NCI-H1048 (cell line): Measurements from ENCODE around the gene COQ4.
"Not testable (repeated sequence)": the region's sequence is repeated elsewhere in the genome, so short reads cannot be mapped to it uniquely, and the experiment has no call there.

ENCODE experiments used
- DNase-seq: peaks from one replicate; lab custom pipeline; 2025; lab: John Stamatoyannopoulos, UW

Gene COQ4

DNA sequence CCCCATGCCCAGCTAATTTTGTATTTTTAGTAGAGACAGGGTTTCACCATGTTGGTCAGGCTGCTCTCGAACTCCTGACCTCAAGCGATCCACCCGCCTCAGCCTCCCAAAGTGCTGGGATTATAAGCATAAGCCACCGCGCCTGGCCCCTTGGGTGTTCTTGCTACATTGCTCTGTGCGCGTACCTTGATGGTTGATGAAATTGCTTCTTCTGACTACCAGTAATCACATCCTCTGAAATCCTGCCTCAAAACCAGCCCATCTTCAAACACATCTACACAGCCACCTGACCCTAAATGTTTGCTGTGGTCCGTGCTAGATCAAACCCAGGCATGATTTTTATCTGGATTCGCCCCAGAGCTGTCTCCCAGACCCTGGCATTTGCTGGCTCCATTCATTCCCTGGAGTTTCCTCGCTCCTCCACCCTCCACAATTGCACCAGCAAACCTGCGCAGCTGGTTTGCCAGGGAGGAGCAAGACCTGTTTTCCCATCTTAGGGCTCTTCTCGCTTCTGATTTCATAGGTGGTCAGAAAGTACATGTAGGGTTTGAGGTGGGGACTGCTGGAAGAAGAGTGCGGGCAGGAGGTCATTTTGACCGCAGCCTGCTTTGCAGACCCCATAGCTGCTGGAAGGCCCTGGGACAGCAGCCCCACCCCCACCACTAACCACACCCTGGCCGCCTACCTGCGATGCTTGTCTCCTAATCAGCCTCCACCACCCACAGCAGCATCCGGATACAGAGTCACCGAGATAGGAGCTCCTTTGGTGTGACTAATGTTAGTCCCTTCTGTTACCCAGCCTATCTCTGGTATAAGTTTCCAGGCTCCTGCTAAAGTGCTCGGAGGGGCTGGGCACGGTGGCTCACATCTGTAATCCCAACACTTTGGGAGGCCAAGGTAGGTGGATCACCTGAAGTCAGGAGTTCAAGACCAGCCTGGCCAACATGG, 23.8 kb upstream of the COQ4 start:
- no peak for DNase-seq

DNA sequence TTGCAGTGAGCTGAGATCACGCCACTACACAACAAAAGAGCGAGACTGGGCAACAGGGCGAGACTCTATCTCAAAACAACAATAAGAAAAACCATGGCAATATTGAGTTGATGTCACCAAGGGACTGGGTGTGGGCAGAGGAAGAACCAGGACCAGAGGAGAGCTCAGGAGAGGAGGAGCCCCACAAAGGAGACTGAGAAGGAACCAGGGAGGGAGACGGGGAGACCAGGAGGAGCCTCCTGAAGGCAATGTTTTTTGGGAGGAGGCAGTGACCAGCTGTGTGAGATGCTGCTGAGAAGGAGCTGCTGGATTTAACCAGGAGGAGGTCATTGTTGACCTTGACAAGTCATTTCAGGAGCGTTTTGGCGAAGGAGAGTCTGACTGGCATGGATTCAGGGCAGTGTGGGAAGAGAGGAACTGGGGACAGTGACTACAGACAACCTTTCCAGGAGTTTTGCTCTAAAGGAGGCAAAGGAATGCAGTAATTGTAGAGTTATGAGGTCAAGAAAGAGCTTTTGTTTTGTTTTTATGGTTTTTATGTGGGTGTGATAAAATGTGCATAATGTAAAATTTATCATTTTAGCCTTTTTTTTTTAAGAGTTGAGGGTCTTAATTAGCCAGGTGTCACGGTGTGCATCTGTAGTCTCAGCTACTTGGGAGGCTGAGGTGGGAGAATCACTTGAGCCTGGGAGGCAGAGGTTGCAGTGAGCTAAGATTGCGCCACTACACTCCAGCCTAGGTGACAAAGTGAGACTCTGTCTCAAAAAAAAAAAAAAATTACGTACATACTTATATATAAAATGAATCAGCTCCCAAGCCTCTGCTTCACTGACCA, 18.3 kb upstream of the COQ4 start:
- no peak for DNase-seq

DNA sequence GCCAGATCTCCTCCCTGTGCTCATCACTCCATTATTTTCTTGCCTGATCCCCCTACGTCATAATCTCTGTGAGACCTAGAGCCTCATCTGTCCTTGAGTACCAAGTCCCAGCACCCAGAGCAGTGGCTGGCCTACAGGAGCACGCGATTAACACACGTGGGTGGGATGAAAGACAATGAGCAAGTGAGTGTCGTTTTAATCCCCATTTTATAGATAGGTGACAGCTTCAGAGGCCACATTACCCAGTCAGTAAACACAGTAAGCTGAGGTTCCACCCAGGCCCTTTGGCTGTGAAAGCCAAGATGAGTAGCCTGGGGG, 17.7 kb upstream of the COQ4 start:
- no peak for DNase-seq

DNA sequence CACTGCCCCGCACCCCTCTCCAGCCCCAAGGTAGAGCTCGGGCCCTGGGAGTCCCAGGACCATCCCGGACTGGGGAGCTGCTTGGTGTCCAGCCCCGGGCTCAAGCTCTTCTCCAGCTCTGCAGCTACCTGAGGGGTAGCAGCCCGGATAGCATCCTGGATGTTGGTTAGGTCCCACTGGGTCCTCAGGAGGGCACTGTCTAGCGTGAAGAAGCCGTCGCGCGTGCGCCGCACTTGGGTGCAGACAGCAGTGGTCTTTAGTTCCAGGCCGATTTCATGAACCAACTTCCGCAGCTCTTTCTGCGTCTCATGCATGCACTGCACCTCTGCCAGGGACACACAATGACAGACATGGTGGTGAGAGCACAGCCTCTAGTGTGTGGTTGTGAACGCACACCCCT, 13.1 kb upstream of the COQ4 start:
- DNase-seq: no peak

DNA sequence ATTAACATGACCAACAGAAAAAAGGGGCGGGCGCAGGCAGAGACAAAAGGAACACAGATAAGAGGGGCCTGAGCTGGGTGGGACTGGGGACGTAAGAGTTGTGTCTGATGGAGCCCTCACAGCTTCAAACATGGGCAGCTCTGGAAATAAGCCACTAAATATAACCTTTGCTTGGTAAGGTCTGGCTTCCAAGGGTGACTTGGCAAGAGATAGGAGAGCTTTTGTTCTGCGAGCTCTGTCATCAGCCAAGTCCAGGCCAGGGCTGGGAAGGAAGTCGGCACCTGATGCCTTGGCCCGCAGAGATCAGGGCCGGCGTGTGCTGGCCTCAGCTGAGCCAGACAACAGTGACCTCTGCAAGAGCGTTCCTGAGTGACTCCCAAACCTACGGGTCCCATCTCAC, 12.2 kb upstream of the COQ4 start:
- DNase-seq: no peak

DNA sequence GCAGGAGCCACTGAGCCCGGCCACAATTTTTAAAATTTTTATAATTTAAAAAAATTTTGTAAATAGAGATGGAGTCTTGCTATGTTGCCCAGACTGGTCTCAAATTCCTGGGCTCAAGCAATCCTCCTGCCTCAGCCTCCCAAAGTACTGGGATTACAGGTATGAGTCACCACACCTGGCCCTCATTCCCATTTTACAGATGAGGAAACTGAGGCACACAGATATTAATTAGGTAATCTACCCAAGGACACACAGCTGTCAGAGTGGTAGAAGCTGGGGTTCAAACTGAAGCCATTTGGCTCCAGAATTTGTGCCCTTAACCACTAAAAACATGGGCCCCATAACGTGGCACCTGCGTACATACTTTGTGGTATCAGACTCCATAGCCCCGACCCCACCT, 7.9 kb upstream of the COQ4 start:
- no peak for DNase-seq

DNA sequence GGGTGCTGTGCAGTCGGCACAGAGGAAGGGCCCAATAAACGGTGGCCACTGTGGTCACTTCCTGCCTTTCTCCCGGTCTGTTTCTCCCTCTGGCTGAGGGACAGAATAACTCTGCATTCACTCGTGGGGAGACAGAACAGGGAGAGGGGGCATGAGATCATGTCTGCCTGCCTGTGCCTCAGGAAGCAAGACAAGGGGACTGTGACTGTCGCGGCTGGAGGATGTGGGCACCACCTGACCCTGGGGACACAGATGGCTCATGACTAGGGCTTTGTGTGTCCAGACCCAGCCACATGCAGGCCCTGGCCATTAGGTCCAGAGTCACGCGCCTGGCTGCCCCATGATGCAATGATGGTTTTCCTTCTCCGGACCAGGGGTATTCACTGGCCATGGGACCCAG, 6.2 kb upstream of the COQ4 start:
- no peak for DNase-seq

DNA sequence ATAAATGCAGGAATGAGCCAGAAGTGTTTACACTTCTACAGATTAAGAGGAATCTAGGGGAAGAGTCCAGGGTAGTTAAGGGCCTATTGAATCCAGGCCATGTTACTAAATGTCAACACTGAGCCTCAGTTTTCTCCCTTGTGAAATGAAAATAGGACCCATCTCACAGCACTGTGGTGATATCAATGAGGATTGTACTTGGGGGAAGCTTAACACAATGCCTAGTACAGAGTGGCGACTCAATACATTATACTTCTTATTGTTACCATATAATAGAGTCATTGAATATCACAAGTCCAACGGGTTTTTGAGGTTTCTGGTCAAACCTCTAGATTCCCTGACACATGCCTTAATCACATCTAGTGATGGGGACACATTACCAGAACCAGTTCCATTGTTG, 5.0 kb upstream of the COQ4 start:
- DNase-seq: no peak

DNA sequence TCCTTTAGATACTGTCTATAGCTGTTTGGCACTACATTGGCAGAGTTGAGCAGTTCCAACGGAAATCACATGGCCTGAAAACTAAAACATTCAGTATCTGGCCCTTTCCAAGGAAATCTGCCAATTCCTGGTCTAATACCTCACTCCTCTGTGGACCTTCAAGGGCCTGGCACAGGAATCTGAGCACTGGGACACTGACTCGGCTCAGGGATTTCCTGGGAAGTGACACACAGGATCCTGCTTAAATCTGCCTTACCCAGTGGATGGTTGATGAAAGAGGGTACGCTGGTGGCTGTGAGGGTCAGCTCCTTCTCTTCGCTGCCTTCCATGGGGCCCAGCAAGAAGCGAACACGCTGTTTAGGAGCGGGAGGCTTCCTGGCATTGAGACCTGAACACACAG, 1.3 kb upstream of the COQ4 start:
- no peak for DNase-seq

DNA sequence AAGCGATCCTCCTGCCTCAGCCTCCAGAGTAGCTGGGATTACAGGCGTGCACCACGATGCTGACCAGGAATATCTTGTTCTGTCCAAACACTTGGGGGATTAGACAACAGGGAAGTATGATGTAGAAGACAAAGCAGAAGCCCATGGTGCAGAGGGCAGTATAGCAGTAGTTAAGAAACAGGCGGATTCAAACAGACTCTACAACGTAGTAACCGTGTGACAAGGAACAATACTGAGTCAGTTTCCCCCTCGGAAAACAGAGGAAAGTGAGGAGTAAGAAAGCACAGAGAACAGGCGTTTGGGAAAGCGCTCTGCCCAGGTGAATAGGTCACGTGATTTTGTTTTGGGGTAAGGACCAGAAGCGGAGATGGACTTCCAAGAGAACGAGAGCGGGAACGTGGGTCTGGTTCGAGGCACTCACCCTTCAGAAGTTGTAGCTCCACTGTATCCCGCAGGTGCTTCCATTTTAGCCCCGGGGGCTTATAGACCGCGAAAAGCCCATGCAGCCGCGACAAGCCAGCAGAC, 698 bp upstream of the COQ4 start:
- DNase-seq: no peak

DNA sequence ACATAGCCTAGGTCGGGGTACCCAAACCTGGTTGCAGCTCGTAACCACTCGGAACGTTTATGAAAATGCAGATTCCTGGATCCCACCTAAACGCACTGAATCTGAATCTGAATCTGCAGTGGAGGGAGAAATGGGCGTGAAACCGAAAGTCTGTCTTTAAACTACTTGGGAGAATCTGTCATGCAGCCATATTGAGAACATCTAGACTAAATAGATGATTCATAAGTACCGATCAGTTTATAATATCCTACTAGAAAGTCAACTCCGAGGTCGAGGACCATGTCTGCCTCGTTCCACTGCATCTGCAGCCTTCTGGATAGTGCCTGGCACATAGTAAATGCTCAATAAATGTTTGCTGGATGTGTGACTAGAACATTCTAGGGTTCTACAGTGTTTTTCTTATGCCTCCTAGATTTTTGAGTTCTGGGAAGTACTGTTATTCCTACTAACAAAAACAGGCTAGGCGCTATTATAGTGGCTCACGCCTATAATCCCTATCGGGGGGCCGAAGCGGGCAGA, 632 bp downstream of the COQ4 start:
- no peak for DNase-seq

DNA sequence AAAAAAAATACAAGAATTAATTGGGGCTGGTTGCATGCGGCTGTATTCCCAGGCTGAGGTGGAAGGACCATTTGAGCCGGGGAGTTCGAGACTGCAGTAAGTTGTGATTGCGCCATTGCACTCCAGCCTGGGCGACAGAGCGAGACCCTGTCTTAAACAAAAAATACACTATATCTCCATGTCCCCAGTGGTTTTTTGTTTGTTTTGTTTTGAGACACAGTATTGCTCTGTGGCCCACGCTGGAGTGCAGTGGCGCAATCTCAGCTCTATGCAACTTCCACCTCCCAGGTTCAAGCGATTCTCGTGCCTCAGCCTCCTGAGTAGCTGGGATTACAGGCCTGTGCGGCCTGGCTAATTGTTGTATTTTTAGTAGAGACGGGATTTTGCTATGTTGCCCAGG, 1.2 kb downstream of the COQ4 start:
- no peak for DNase-seq

DNA sequence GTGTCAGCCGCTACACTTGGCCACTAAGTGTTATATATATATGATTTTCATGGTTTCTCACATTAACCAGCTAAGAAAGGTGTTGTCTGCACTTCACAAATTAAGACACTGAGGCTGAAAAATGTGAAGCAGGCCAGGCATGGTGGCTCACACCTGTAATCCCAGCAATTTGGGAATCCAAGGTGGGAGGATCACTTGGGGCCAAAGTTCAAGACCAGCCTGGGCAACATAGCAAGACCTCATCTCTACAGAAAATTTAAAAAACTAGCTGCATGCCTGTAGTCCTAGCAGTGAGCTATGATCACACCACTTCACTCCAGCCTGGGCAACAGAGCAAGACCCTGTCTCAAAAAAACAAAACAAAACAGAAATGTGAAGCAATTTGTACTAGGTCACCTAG, 1.8 kb downstream of the COQ4 start:
- no peak for DNase-seq

DNA sequence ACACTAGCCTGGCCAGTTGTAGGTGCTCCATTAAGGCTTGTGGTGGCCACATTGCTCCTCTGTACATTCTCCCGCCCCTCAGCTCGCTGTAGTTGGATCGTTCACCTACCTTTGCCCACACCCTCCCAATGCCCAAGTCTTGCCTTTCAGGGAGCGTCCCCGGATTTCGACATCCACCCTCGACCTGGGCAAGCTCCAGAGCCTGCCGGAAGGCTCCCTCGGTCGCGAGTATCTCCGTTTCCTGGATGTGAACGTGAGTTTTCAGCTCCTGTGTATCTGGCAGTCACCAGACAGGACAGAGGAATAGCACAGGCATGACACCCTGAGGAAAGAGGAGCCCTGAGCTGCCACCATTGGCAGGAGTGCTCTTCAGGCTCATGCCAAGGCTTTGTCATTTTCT, 3.0 kb downstream of the COQ4 start:
- DNase-seq: no peak

DNA sequence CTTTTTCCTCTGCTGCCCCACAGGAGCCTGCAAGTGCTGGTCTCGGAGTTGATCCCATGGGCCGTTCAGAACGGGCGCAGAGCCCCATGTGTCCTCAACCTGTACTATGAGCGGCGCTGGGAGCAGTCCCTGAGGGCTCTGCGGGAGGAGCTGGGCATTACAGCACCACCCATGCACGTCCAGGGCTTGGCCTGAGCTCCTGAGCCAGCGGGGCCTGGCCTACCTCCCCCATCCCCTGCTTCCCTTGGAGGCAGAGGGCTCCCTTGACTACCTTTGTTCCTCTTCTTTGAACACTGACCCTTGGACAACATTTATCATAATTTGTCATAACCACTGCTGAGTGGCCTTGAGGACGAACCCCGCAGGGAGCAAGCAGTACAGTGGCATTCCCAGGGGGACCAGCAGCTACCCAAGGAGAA, 10.8 kb downstream of the COQ4 start:
- no peak for DNase-seq

DNA sequence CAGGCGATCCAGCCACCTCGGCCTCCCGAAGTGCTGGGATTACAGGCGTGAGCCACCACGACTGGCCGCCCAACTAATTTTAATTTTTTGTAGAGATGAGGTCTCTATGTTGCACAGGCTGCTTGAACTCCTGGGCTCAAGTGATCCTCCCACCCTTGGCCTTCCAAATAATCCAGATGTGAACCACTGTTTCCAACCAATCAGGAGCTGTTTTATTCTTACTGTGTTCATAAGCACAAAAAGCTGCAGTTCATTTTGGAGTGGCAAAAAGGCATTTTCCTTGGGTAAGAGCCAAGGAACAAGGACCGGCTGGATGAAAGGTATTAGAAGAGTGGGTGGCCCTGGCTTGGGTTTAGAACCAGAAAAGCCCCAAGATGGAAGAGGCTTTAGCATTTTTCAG, 12.5 kb downstream of the COQ4 start:
- no peak for DNase-seq

DNA sequence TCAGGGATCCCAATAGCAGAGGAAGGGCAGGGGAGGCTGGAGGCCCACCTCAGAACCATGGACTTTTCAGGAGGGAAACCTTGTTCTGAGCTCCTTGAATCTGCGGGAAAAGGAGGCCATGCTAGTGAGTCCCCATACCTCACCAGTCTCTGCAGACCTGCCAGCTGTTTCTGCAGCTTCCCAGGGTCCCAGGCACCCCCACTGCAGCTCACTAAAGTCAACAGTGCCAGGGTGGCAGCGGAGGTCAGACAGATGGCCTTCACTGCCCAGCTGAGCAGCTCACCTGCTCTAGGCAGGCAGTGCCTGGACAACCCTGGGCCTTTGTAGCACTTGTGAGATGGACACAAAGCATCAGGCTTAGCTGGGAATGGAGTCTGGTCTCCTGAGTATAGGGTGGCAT, 13.3 kb downstream of the COQ4 start:
- no peak for DNase-seq

DNA sequence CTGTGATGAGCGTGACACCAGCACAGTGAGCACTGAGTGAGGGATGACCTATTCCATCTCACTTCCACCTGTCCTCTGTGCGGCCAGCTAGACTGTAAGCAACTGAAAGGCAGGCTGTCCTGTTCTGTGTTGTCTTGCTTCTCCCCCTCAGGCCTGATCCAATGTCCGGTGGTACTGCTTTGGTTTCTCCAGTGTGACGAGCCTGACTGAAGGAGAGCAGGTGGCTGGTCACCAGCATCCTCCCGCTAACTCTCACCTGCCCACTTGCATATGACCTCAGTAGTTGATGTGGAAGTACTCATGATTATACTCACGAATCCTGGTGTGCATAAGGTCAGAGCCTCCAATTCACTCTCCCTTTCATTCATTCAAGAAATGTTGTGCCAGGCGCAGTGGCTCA, 15.3 kb downstream of the COQ4 start:
- DNase-seq: no peak

DNA sequence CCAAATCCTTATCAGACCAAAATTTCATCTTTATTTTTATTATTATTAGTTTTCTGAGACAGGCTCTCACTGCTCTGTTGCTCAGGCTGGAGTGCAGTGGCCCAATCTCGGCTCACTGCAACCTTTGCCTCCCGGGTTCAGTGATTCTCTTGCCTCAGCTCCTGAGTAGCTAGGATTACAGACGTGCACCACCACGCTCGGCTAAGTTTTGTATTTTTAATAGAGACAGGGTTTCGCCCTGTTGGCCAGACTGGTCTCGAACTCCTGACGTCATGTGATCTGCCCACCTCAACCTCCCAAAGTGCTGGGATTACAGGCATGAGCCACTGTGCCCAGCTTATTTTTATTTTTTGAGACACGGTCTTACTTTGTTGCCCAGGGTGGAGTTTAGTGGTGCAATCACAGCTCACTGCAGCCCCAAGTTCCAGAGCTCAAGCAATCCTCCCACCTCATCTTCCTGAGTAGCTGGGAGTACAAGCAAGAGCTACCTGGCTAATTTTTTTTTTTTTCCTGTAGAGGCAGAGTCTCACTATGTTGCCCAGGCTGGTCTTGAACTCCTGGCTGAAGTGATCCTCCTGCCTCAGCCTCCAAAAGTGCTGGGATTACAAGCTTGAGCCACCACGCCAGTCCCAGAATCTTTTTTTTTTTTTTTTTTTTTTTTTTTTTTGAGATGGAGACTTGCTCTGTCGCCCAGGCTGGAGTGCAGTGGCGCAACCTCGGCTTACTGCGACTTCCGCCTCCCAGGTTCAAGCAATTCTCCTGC, 16.4 kb downstream of the COQ4 start:
- not testable (repeated sequence) for DNase-seq

DNA sequence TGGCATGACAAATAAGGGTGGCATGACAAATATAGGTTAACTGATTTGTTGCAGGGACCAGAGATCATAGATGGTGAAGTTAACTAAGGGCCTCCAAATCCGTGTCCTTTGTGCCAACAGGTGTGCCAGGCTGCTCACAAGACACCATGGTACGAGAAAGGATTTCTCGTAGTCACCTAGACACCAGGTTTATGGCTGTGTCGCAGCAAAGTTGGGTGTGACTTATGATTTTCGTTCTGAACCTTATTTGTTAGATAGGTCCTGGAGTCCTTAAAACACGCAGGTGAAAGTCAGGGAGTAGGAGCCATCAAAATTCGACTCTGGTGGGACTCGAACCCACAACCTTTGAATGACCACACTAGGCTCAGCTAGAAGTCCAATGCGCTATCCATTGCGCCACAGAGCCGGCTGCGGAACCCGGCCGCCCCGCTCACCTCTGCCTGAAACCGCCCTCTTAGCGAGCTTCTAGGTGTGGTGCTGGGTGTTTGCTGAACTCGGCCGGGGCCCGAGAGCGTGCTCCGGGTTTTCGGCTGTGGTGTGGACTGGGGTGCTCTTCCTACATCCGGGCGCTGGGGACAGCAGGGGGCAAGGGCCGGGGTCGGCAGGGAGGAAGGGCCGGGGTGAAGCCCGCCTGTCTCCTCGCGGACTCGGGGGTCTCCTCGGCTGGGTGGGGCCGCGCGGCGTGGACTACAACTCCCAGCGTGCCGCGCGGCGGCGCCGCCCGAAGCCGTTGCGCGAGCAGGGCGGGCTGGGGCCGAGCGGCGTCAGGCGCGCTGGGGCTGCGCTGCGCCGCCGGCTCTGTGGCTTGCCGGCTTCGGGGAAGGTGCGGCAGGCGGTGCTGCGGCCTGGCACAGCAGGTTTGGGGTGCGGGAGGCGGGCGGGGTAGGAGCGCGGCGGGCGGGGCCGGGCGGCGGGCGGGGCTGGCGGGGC, 17.4 kb downstream of the COQ4 start, which contains the start of gene SLC27A4:
TSS of gene SLC27A4 (plus strand) at position 767 of the 930 bp plus-strand sequence. CDS start 2,606 bp downstream, outside the sequence.
- DNase-seq: peak; percentile 68
